Left lung (tissue), 10 donors: Measurements from ENCODE around the gene MYO15B. TPM values are rescaled to one million over a fixed set of nuclear protein-coding genes. Genes with fewer than 3 reads are reported as not detected.

ENCODE experiments used
- ATAC-seq: fragments of 200-7000 bp; cut with Tn5 transposase; one replicate; pipeline ENCODE4 v1.9.1; 2020; ENCODE audit warnings: moderate library complexity
- DNase-seq, 4 donors: peaks; one replicate each; pipeline ENCODE4 v3.0.0-alpha.2; 2013 to 2020
- H3K27ac ChIP-seq, 2 donors: fragments of 200-600 bp; sonication (generic) in 1 of 2; one replicate each; pipeline versions ENCODE4 v1.5.0 to v1.8.0; 2020 to 2021
- H3K27me3 ChIP-seq, 2 donors: fragments of 200-600 bp; sonication (generic) in 1 of 2; one replicate each; pipeline versions ENCODE4 v1.5.0 to v1.8.0; 2020 to 2021
- H3K36me3 ChIP-seq, 2 donors: fragments of 200-600 bp; sonication (generic) in 1 of 2; one replicate each; pipeline versions ENCODE4 v1.5.0 to v1.8.0; 2020 to 2021
- H3K4me1 ChIP-seq, 2 donors: fragments of 200-600 bp; one replicate each; pipeline ENCODE4 v1.8.0; 2021
- H3K4me3 ChIP-seq, 2 donors: fragments of 200-600 bp; sonication (generic) in 1 of 2; one replicate each; pipeline versions ENCODE4 v1.5.0 to v1.8.0; 2020 to 2021; ENCODE audit warnings: mild to moderate bottlenecking in 1 of 2
- H3K9me3 ChIP-seq, 2 donors: fragments of 200-600 bp; sonication (generic) in 1 of 2; one replicate each; pipeline versions ENCODE4 v1.5.0 to v1.8.0; 2020 to 2021
- intact Hi-C, 2 donors: fragments of 100-400 bp; cut with DNase I; formaldehyde crosslinking; loops; one replicate each; pipeline versions ENCODE4 v1.11.2 to v1.14.2; 2022
- polyA plus RNA-seq, 6 donors: library from polyadenylated mRNA; unstranded; fragments of 120-200 nt; gene quantifications; one replicate each; pipeline ENCODE4 v1.2.1, GENCODE V29; 2013; ENCODE audit not compliant: insufficient read length in 6 of 6
- total RNA-seq, 2 donors: library from RNA; stranded (reverse); fragmentation: NEBNext Ultra II Directional; extraction: Animal tissue kit (Norgen Biotek cat#: 25700); gene quantifications; one replicate each; pipeline ENCODE4 v1.2.1, GENCODE V29; 2021
- TF ChIP-seq, protein P1 (sequence below), 2 donors: fragments of 200-600 bp; sonication (generic) in 1 of 2; IDR thresholded peaks; one replicate each; pipeline versions ENCODE4 v1.5.0 to v1.8.0; 2021; ENCODE audit warnings: antibody characterized with exemption in 2 of 2
- donor health status: DM: no; HTN: yes; CAD: no.
- donor health status: DM: no; HTN: no; CAD: no.

Gene MYO15B
- total and polyA plus RNA-seq, 8 donors, result 125 to 350 (median 227) TPM

DNA sequence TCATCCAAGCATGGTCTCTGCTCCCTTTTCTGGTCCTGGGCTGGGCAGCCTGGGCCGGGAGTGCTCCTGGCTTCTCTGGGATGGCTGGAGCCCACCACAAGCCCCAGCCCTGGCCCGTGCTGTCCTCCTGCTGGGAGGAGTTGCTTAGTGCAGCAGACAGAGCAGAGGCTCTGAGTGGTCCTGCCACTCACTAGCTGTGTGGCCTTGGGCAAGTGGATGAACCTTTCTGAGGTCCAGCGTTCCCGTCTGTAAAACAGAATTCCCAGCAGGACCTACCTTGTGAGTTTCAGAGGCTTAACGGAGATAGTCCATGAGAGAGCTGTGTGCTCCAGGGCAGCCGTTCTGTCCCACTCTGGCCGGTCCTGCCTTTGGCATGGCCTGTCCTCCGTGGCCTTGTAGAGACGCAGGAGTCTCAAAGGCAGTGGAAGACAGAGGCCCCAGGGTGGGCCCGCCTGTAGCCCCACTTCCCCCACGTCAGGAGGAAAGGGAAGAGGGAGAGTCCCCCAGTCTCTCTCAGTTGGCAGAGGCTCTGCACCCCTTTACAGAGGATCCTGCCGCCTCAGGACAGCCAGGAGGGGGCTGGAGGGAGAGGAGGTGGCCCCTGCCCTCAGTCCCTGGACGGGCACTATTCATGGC is 7.8 kb downstream of the MYO15B start:
- DNase-seq, result no peak
- H3K27ac ChIP-seq, result no peak overlapping the region
- no peak overlapping the region for H3K4me3 ChIP-seq
- H3K4me1 ChIP-seq, result peaks cover 0 to 2% of the 10 kb centered on the region in 2 donors
- H3K36me3 ChIP-seq, result no peaks in the 10 kb centered on the region
- no peaks in the 10 kb centered on the region for H3K9me3 ChIP-seq
- no peak for ATAC-seq
- H3K27me3 ChIP-seq, result no peaks in the 10 kb centered on the region
- TF ChIP-seq, protein P1, sequence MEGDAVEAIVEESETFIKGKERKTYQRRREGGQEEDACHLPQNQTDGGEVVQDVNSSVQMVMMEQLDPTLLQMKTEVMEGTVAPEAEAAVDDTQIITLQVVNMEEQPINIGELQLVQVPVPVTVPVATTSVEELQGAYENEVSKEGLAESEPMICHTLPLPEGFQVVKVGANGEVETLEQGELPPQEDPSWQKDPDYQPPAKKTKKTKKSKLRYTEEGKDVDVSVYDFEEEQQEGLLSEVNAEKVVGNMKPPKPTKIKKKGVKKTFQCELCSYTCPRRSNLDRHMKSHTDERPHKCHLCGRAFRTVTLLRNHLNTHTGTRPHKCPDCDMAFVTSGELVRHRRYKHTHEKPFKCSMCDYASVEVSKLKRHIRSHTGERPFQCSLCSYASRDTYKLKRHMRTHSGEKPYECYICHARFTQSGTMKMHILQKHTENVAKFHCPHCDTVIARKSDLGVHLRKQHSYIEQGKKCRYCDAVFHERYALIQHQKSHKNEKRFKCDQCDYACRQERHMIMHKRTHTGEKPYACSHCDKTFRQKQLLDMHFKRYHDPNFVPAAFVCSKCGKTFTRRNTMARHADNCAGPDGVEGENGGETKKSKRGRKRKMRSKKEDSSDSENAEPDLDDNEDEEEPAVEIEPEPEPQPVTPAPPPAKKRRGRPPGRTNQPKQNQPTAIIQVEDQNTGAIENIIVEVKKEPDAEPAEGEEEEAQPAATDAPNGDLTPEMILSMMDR (IDR thresholded peaks at IDR 0.05), result no peak
- intact Hi-C loops, result no loop called here

- H3K4me3 ChIP-seq, result no peak overlapping the region
- intact Hi-C loops, result no loop called here
- H3K27ac ChIP-seq, result no peak overlapping the region
- no peaks in the 10 kb centered on the region for H3K27me3 ChIP-seq
- H3K36me3 ChIP-seq, result no peaks in the 10 kb centered on the region
- H3K9me3 ChIP-seq, result no peaks in the 10 kb centered on the region
- H3K4me1 ChIP-seq, result no peaks in the 10 kb centered on the region
- TF ChIP-seq, protein P1 (IDR thresholded peaks at IDR 0.05), result no peak
- ATAC-seq, result no peak
- no peak for DNase-seq
These were observed 8.3 kb downstream of the MYO15B start for GRCh38 chr17:75595920-75596313.

GRCh38 chr17:75596320-75597087 is 8.9 kb downstream of the MYO15B start:
- no peak for DNase-seq
- H3K4me3 ChIP-seq, result no peak overlapping the region
- intact Hi-C loops, result no loop called here
- H3K36me3 ChIP-seq, result no peaks in the 10 kb centered on the region
- no peaks in the 10 kb centered on the region for H3K27me3 ChIP-seq
- H3K4me1 ChIP-seq, result no peaks in the 10 kb centered on the region
- no peaks in the 10 kb centered on the region for H3K9me3 ChIP-seq
- TF ChIP-seq, protein P1 (IDR thresholded peaks at IDR 0.05), result no peak
- ATAC-seq, result no peak
- no peak overlapping the region for H3K27ac ChIP-seq

GRCh38 chr17:75601057-75601987 is 13.7 kb downstream of the MYO15B start:
- ATAC-seq, result peak; percentile 82
- H3K4me3 ChIP-seq, result no peak overlapping the region
- no peaks in the 10 kb centered on the region for H3K9me3 ChIP-seq
- peak in 2 of 4 donors; percentile 42 to 88 for DNase-seq
- H3K36me3 ChIP-seq, result no peaks in the 10 kb centered on the region
- H3K4me1 ChIP-seq, result no peaks in the 10 kb centered on the region
- no peak overlapping the region for H3K27ac ChIP-seq
- intact Hi-C loops, result no loop called here
- TF ChIP-seq, protein P1 (IDR thresholded peaks at IDR 0.05), result peak; percentile 49 to 69
- H3K27me3 ChIP-seq, result no peaks in the 10 kb centered on the region
